ENCODE results near the gene PPM1E.
"Not testable (repeated sequence)": the region's sequence is repeated elsewhere in the genome, so short reads cannot be mapped to it uniquely, and the experiment has no call there.

PPM1E gene

DNA sequence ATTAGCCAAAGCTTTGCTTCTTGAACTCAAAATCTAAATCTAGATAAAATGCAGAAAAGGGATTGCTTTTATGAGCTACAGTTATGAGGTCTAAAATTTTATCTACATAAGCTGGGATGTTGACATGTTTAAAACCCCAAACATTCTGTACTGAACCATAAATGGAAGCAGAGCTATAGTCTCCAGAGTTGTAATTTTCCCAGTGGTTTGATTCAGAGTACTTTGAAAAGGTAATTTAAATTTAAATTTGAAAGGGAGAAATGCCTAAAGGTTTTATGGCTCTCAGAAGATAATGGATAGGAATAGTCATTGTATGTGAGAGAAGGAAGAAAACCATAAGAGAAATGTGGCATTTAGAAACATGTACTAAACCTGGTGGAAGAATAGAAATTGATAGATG, 163.2 kb downstream of the PPM1E start:
- H3K4me3 ChIP-seq (ENCODE audit: control insufficient read depth, low read depth, low read length), result no peak overlapping the region
- TF ChIP-seq, protein P1, sequence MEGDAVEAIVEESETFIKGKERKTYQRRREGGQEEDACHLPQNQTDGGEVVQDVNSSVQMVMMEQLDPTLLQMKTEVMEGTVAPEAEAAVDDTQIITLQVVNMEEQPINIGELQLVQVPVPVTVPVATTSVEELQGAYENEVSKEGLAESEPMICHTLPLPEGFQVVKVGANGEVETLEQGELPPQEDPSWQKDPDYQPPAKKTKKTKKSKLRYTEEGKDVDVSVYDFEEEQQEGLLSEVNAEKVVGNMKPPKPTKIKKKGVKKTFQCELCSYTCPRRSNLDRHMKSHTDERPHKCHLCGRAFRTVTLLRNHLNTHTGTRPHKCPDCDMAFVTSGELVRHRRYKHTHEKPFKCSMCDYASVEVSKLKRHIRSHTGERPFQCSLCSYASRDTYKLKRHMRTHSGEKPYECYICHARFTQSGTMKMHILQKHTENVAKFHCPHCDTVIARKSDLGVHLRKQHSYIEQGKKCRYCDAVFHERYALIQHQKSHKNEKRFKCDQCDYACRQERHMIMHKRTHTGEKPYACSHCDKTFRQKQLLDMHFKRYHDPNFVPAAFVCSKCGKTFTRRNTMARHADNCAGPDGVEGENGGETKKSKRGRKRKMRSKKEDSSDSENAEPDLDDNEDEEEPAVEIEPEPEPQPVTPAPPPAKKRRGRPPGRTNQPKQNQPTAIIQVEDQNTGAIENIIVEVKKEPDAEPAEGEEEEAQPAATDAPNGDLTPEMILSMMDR (conservative IDR thresholded peaks at IDR 0.05; ENCODE audit: control insufficient read depth, insufficient read depth, low read depth, low read length), result no peak
- DNase-seq (ENCODE audit: low read depth), result no peak

DNA sequence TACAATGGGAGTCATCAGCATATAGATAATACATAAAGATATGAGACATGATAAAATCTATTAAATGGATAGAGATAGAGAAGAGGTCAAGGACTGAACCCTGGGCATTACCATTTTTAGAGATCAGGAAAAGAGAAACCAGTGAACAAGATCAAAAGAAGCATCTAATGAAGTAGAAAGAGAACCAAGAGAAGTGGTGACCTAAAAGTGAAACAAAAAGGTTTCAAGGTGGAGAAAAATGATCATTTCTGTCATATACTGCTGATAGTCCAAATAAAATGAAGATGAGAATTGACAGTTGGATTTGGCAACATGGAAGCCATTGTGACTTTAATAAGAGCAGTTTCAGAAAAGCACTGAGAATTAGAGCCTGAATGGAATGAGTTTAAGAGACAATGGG, 165.1 kb downstream of the PPM1E start:
- no peak for DNase-seq (ENCODE audit: low read depth)
- TF ChIP-seq, protein P1 (conservative IDR thresholded peaks at IDR 0.05; ENCODE audit: control insufficient read depth, insufficient read depth, low read depth, low read length), result no peak
- no peak overlapping the region for H3K4me3 ChIP-seq (ENCODE audit: control insufficient read depth, low read depth, low read length)

DNA sequence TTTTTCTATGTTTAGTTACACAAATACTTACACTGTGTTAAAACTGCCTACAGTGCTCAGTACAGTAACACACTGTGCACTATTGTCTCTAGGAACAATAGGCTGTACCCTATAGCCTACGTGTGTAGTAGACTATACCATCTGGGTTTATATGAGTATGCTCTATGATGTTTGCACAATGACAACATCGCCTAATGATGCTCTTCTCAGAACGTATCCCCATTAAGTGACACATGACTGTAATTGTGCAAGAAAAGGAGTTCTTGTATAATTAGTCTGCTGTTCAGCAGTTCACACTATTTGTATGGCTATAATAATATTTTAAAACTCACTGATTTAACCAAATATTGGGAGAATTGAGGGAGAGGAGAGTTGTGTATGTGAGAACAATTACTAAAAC, 177.3 kb downstream of the PPM1E start:
- TF ChIP-seq, protein P1 (conservative IDR thresholded peaks at IDR 0.05; ENCODE audit: control insufficient read depth, insufficient read depth, low read depth, low read length), result no peak
- DNase-seq (ENCODE audit: low read depth), result no peak
- H3K4me3 ChIP-seq (ENCODE audit: control insufficient read depth, low read depth, low read length), result no peak overlapping the region

DNA sequence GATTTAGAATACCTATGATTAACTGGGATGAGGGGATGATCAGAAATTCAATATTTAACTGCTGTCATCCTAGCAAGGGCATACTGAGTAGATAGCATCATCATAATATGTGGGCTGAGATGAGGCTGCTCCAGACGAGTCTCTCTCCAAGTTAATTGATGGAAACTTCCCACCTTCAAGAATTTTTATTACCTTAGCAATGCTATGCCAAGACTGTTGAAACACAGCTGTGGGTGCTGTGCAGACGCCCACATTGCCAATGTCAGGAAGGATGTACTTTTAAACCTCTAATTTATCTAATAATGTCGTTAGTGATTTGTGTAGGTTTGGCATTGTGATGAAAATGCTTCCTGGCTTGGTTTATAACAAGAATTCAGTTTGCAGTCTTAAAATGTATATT, 180.6 kb downstream of the PPM1E start:
- no peak overlapping the region for H3K4me3 ChIP-seq (ENCODE audit: control insufficient read depth, low read depth, low read length)
- TF ChIP-seq, protein P1 (conservative IDR thresholded peaks at IDR 0.05; ENCODE audit: control insufficient read depth, insufficient read depth, low read depth, low read length), result no peak
- no peak for DNase-seq (ENCODE audit: low read depth)

DNA sequence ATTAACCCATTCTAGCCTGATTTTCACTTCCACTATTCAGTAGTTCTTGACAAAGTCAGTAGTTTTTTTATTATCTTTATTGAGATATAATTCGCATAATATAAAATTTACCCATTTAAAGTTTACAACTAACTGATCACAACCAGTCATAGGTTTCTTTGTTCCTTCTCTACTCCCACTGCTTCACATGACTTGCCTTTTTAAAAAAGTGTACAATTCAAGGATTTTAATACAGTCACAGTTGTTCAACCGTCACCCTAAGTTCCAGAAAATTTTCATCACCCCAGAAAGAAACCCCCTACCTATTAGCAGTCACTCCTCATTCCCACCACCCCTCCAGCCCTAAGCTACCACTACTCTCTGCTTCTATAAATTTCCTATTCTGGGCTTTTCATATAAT, 188.5 kb downstream of the PPM1E start:
- DNase-seq (ENCODE audit: low read depth), result no peak
- no peak overlapping the region for H3K4me3 ChIP-seq (ENCODE audit: control insufficient read depth, low read depth, low read length)
- TF ChIP-seq, protein P1 (conservative IDR thresholded peaks at IDR 0.05; ENCODE audit: control insufficient read depth, insufficient read depth, low read depth, low read length), result no peak

DNA sequence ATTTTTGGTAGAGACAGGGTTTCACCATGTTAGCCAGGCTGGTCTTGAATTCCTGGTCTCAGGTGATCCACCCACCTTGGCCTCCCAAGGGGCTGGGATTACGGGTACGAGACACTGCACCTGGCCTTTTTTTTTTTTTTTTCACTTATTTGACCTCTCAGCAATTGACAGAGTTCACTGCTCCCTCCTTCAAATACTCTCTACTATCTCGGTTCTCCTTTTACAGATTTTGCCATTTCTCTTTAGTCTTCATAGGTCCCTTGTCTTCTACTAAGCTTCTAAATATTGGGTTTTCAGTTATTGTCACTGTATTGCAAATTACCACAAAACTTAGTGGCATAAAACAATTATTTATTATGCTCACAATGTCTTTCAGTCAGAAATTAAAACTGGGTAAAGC, 191.8 kb downstream of the PPM1E start:
- TF ChIP-seq, protein P1 (conservative IDR thresholded peaks at IDR 0.05; ENCODE audit: control insufficient read depth, insufficient read depth, low read depth, low read length), result no peak
- H3K4me3 ChIP-seq (ENCODE audit: control insufficient read depth, low read depth, low read length), result no peak overlapping the region
- no peak for DNase-seq (ENCODE audit: low read depth)

DNA sequence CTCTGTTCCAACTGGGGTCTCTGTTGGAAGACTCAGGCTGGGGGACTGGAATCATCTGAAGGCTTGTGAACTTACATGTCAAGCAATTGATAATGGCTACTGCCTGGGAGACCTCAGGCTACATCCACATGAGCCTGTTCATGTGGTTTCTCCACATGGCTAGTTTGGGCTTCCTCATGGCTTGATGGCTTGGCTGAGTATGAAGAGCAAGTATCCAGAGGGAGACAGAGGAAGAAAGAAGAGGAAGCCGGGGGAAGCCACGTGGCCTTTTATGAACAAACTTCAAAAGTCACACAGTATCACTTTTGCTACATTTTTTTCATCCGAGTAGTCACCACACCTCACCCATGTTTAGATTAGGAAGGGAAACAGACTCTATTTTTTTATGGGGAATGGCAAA, 192.2 kb downstream of the PPM1E start:
- H3K4me3 ChIP-seq (ENCODE audit: control insufficient read depth, low read depth, low read length), result no peak overlapping the region
- TF ChIP-seq, protein P1 (conservative IDR thresholded peaks at IDR 0.05; ENCODE audit: control insufficient read depth, insufficient read depth, low read depth, low read length), result no peak
- no peak for DNase-seq (ENCODE audit: low read depth)

DNA sequence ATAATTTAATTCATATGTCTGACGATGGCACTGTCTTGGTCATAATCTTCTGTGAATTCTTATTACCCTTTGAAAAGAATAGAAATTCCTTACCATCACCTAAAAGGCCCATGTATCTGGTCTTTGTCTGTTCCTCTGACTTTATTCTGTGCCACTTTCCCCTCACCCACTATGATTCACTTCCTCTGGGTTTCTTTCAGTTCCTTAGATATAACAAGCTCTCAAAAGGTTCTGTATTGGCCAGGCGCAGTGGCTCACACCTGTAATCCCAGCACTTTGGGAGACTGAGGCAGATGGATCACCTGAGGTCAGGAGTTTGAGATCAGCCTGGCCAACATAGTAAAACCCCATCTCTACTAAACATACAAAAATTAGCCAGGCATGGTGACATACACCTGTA, 198.7 kb downstream of the PPM1E start:
- H3K4me3 ChIP-seq (ENCODE audit: control insufficient read depth, low read depth, low read length); DNase-seq (ENCODE audit: low read depth): not testable (repeated sequence)

Measured in fibroblast of mammary gland (primary cell).